ENCODE results near the gene CD1D.
"Not testable (repeated sequence)": the region's sequence is repeated elsewhere in the genome, so short reads cannot be mapped to it uniquely, and the experiment has no call there.

CD1D gene

GRCh38 chr1:158176849-158177699, 3.6 kb upstream of the CD1D start:
- FAIRE-seq = not testable (repeated sequence)

- FAIRE-seq = no peak
These were observed 2.8 kb upstream of the CD1D start for GRCh38 chr1:158177700-158178450.

- no peak for FAIRE-seq
These were observed 1.2 kb upstream of the CD1D start for GRCh38 chr1:158179301-158180041.

- no peak for FAIRE-seq
These were observed 855 bp downstream of the CD1D start for GRCh38 chr1:158181577-158181922.

- no peak for FAIRE-seq
These were observed 5.1 kb downstream of the CD1D start for GRCh38 chr1:158185770-158186169.

- no peak for FAIRE-seq
These were observed 5.5 kb downstream of the CD1D start for GRCh38 chr1:158186180-158186579.

GRCh38 chr1:158188611-158189010, 7.9 kb downstream of the CD1D start:
- no peak for FAIRE-seq

- no peak for FAIRE-seq
These were observed 8.9 kb downstream of the CD1D start for GRCh38 chr1:158189624-158190023.

- no peak for FAIRE-seq
These were observed 10.6 kb downstream of the CD1D start for GRCh38 chr1:158191299-158191698.

- FAIRE-seq = no peak
These were observed 15.8 kb downstream of the CD1D start for GRCh38 chr1:158196461-158196860.

GRCh38 chr1:158199849-158200248, 19.2 kb downstream of the CD1D start:
- no peak for FAIRE-seq

GRCh38 chr1:158200527-158200926, 19.8 kb downstream of the CD1D start:
- no peak for FAIRE-seq

GRCh38 chr1:158203693-158204457, 23.2 kb downstream of the CD1D start:
- FAIRE-seq = peak; percentile 95

- no peak for FAIRE-seq
These were observed 23.7 kb downstream of the CD1D start for GRCh38 chr1:158204458-158204827.

- no peak for FAIRE-seq
These were observed 28.0 kb downstream of the CD1D start for GRCh38 chr1:158208586-158209116.

GRCh38 chr1:158212320-158212719, 31.6 kb downstream of the CD1D start:
- no peak for FAIRE-seq

GRCh38 chr1:158223445-158223844, 42.8 kb downstream of the CD1D start:
- not testable (repeated sequence) for FAIRE-seq

- FAIRE-seq = no peak
These were observed 47.4 kb downstream of the CD1D start for GRCh38 chr1:158227904-158228623.

Measured in A204.1 (cell line).